ENCODE measurements around the gene TMSB15B.
"Not testable (repeated sequence)": the region's sequence is repeated elsewhere in the genome, so short reads cannot be mapped to it uniquely, and the experiment has no call there.

The TMSB15B gene

DNA sequence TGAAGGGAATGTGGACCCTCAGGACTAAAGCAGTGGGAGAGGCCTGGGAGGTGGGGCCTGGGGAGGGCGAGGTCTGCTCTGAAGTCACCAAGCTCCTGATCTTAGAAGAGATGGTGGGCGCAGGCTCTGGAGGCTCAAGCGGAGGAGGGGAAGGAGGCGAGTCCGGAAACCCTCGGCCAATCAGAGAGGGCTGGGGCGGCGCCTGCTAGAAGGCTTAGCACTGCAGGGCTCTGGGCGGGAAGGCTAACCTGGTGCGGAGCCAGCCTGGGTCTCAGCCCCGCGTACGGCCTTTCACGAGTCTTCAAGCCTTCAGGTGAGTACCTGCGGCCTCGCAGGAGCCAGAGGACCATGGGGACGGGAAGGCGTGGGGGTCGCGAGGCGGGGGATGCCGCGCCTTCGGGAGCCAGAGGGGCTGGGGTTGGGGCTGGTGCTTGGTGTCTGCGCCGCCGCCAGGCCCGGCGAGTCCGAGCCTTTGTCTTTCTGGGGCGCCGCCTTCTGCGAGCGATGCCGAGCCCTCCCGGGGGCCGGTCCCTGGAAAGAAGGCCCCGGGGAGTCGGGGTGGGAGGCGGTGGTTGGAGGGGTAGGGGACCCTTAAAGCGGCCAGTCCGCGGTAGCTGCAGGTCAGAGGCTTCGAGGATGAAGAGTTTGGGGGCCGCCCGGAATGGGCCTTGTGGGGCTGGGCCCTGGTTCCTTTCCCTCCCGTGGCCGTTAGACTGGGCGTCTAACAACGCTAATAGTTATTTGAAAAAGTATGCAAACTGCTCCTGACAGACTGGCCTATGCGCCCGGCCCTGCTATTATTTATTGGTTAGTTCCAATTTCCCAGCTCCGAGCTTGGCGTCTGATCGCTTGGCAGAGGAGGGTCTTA is at the start of gene TMSB15B:
TMSB15B (plus strand) TSS at position 217 of the 868 bp plus-strand sequence.
- not testable (repeated sequence) for DNase-seq (ENCODE audit: low read depth)

DNA sequence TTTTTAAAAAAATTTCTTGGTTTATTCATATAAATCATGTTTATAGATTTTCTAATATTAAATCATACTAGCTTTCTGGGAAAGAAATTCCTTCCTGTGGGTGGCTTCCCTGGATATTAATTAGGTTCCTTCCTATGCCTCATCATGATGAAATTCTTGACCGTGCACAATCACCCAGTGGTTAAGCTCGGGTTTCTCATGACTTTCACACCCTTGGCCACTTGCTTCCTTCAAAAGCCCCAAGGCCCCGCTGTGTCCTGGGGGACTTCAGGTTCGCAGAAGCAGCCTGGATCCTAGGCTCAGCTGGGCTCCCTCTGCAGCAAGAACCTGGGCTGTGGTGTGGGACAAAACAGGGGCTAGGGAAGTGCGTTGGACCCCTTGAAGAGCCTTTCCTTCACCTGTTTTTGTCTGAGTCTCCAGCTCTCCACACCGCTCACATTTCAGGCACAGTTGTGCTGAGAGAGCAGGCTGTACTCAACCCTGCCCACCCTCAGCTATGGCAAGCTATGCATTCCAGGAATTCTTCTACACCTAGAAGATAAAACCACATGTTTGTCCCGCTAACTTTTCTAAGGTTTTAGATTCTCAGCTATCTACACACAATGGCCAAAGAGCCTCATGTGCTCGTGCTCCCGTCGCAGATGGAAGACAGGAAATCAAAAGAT is 48.9 kb upstream of the TMSB15B start:
- no peak for DNase-seq (ENCODE audit: low read depth)

DNA sequence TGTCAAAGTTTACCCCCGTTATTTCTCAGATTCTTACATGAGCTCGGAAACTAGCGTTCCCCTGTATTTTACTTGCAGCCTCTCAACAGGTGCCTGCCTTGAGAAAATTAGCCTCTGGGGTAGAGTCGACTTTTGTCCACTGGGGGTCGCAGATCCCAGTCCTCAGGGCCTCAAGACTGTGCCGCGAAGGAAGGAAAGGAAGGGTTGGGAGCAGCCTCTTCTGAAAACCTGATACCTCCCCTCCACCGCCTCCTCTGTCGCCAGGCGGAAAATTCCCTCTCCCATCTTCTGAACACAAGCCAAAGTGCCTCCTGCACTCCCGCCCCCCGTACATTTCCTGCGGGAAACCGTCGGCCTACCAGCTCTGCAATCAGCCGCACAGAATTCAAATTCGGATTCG is 44.4 kb upstream of the TMSB15B start:
- no peak for DNase-seq (ENCODE audit: low read depth)

DNA sequence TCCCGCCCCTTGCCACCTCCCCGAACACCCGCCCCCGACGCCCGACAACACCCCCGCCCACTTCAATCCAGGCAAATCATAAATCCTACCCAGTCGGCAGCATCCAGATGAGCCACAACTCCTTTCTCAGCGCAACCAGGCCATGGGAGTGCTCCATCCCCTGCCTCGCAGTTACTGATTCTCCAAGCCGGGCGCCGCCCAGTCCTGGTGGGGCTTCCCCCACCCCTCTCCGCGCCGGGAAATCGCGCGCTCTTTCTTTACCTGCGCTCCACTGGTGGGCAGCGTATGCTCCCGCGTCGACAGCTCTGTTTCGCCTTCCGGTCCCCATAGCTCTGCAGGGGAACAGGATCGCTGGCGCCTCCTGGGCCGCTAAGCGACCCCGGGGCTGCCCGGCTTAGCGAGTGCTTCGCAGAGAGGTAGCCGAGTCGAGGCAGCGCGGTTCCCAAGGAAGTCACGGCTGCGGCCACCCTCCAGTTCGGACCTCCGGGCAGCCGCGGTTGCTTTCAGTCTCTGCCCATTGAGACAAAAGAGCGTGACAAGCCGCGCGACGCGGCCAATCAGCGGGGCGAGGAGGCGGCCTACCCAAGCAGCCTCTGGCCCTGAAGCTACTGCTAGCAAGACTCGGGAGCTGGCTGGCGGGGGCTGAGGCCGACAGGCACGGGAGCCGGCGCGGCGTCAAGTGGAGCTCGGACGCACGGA is 43.7 kb upstream of the TMSB15B start:
- DNase-seq (ENCODE audit: low read depth), result no peak

DNA sequence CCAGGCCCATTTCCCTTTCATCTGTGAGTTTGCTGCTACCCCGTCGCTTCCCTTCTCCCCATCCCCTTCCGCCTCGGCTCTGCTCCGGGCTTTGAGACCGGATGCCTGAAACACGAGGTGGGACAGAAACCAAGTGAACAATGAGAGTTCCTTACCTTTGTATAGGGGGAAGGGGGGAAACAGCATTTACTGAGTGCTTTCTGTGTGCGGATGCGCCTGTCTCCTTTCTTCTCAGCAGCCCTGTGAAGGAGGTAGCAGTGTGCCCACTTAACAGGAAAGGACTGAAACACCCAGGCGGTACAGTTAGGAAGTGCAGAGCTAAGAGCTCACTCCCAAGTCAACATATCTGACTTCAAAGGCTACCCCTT is 43.2 kb upstream of the TMSB15B start:
- no peak for DNase-seq (ENCODE audit: low read depth)

DNA sequence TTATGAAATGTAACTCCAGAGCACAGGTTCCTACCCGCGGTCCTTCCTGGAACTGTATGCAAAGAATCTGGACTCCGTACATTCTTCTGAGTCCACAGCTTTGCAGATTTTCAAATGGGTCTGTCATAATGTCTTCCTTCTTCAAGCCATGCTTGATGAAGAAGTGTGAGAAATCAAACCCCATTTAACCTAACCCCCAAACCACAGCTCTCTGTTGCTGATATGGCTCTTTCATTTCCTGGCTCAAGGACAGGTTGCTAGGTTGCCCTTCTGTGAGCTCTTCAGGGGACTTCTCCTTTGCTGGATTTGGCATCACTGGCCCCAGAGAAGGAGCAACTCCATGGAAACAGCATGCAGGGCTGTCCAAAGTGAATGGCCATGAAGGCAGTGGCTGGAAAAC is 41.9 kb upstream of the TMSB15B start:
- not testable (repeated sequence) for DNase-seq (ENCODE audit: low read depth)

DNA sequence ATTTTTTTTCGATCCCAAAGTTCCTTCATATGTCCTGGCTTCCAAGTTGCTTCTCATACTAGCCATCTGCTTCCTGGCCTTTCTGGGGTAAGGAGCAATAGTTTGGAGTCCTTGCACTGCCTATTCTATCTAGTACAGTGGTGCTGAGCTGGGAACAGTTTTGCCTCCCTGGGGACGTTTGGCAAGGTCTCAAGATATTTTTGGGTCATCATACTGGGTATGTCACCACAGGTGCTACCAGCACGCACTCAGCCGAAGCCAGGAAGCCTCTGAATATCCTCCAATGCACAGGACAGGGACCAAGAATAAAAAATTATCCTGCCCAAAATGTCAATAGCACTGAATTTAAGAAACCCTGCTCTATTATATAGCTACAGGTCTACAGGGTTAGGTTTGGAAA is 35.4 kb upstream of the TMSB15B start:
- DNase-seq (ENCODE audit: low read depth), result no peak

DNA sequence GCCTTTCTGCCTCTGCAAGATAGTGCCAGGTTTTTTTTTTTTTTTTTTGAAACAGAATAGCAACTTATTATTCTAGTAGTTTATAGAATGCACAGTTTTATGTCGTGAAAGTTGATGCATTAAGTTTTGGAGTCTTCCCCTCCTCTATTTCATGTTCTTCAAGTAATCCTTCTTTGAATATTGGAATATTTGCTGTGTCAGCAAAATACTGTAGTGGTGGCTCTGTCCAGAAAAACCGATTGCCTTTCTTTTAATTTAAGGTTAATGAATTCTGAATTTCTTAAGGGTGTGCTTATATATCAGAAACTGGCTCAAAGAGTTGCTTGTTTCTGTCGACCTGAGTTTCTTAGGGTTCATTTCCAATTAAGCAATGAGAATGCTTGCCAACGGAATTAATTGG is 34.8 kb upstream of the TMSB15B start:
- no peak for DNase-seq (ENCODE audit: low read depth)

DNA sequence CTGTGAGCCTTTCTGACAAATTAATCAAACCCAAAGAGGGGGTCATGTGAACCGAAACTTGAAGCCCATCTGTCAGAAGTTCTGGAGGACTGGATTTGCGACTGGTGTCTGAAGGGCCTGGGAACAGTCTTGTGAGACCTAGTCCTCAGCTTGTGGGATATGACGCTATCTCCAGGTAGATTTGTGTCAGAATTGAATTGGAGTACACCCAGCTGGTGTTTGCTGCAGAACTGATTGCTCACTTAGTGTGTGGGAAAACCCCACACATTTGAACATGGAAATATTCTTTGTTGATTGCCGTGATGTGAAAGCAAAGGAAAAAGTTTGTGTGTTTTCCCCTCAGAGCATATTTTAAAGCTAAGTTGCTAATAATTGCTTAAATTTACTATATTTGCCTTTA is 30.3 kb upstream of the TMSB15B start:
- DNase-seq (ENCODE audit: low read depth), result no peak

DNA sequence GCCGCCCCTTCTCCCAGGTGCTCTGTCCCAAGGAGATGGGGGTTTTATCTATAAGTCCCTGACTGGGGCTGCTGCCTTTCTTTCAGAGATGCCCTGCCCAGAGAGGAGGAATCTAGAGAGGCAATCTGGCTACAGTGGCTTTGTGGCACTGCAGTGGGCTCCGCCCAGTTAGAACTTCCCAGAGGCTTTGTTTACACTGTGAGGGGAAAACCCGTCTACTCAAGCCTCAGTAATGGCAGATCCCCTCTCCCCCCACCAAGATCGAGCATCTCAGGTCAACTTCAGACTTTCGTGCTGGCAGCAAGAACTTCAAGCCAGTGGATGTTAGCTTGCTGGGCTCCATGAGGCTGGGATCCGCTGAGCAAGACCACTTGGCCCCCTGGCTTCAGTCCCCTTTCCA is 22.2 kb upstream of the TMSB15B start:
- not testable (repeated sequence) for DNase-seq (ENCODE audit: low read depth)

DNA sequence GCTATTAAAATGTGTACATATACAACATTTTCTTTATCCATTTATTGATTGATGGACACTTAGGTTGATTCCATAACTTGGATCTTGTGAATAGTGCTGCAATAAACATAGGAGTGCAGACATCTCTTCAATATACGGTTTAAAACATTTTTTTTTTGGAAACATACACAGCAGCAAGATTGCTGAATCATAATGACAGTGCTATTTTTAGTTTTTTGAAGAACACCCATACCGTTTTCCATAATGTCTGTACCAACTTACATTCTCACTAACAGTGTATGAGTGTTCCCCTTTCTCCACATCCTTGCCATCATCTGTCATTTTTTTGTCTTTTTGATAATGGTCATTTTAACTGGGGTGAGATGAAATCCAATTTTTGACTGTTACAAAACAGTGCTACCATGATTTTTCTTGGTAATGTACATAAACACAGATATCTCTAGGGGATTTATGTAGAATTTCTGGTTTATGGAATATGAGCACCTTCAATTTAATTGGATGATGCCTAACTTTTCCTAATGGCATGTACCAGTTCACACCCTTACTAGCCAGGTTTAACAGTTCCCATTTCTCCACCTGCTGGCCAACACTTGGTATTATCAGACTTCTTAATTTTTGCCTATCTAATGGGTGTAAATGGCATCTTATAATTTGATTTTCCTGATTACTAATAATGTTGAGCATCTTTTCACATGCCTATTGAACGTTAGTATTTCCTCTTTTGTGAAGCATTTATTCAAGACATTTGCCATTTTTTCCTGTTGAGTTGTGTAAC is 21.0 kb upstream of the TMSB15B start:
- DNase-seq (ENCODE audit: low read depth), result no peak

DNA sequence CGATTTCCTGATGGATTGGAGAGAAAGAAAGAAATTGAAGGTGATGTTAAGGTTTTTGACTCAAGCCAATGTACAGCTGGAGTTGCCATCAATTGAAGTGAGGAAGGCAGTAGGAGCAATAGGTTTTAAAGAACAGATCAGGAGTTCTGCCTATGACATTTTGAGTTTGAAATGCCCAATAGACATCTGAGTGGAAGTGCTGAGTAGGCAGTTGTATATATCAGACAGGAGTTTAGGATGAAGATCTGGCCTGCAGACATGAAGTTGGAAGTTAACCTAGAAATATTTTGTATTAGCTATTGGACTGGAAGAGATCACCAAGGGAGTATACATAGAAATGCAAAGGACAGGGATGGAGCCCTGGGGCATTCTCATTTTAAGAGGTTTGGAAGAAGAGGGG is 12.9 kb upstream of the TMSB15B start:
- DNase-seq (ENCODE audit: low read depth), result no peak

DNA sequence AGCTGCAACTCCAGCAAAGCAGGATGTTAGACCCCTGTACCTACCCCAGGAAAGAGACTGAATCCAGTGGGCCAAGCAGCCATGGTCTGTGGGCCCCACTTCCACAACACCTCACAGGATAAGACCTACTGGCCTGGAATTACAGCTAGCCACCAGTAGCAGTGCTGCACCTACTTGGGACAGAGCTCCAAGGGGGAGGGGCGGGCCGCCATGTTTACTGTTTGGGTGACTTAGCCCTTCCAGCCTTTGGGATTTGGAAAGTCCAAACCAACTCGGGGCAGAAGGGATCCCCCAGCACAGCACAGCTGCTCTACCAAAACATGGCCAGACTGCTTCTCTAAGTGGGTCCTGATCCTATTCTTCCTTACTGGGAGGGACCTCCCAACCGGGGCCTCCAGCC is 9.1 kb upstream of the TMSB15B start:
- DNase-seq (ENCODE audit: low read depth), result no peak

DNA sequence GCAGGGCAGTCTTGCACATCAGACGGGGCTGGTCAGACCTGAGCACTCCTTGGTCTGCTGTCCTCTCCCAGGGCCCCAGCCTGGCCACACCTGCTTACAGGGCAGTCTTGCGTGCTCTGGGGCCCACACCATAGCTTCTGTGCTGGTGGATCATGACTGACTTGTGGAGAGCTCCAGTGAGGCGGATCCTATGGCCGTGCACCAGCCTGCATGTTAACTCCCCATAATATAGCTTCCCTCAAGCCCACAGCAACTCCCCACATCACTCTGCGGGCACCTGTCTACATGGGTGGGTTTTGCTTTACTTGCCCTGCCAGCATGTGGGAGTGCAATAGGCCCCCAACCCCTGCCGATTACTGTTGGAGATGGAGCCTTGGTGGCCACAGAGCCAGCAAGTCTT is 8.2 kb upstream of the TMSB15B start:
- DNase-seq (ENCODE audit: low read depth), result no peak

DNA sequence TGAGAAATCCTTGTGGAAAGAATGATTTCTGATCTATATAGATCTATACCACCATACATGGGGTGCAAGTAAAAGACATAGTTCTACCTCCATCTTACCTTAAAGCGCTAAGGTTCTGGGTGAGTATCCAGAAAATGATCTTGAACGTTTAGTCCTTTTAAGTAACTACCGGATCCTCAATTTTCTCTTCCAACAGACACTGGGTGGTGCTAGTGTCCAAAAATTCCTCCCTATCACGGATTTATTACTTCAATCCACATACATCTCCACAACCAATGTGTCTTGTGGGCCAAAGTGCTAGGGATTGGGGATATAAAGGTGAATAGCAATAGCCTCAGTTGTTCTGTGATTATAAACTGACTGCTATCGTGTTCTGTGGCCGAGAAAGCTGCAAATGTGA is 1.8 kb upstream of the TMSB15B start:
- DNase-seq (ENCODE audit: low read depth), result not testable (repeated sequence)

DNA sequence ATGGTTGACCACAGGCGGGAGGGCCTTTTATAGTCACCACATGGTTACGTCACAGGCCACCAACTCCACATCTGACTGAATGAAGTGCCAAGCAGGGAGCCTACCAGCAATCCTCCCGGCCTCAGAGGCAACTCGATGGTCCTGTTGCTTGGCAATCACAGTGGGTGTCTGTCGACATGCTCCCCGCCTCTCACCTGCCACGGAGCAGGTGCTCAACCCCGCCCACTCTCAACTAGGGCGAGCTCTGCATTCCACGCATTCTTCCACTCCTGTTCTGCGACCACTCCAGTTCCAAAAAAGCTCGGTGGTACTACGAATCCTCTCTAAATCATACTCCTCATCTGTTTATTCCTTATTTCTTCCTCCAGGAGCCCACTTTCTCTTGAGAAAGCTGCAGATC is 21.1 kb downstream of the TMSB15B start:
- not testable (repeated sequence) for DNase-seq (ENCODE audit: low read depth)

DNA sequence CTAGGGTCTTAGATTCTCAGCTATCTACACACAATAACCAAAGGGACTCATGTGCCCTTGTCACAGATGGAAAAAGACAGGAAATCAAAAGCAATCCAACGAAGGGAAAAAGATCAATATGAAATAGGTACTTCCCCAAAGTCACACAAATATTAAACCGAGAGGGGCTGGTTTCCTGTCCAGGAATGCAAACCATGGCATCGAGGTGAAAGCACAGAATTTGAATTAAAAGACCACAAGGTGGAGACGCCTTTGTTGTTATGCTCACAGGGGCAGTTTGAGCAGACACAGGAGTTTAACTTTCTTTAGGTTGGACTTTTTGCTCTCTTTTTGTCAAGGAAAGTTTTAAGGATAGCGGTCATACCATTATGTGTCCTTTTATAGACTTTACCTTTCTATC is 36.8 kb downstream of the TMSB15B start:
- DNase-seq (ENCODE audit: low read depth), result no peak

DNA sequence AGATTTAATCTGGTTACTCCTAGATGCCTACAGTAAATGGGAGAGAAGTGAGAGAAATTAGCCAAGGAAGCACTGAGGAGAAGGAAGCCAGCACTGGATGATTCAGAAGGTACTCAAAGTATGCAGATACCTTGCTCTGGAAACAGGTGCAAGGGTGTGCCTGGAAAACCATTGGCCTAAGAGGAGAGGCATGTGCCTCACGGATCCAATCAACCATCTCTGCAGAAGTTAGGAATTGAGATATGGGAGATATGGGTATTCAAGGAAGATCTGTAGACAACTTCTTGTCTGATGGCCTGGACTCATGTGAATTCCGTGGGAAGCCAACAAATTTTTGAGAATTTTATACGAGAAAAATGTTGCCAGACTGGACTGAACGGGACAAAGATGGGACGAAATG is 46.4 kb downstream of the TMSB15B start:
- DNase-seq (ENCODE audit: low read depth), result no peak

DNA sequence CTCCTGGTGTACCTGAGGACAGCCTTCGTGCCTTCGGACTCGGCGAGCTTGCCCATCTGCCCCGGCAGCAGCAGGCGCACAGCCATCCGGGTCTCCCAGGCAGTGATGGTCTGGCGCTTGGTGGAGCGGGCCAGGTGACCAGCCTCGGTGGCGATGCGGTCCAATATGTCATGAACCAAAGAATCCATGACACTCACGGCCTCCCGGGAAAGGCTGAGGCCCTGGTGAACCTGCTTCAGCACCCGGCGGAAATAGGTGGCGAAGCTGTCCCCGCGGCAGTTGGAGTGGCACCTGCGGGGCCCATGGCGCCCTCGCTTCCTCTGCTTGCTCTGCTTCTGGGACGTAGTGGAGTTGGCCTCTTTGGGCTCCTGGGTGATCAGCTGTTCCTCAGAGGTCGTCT is 50.7 kb downstream of the TMSB15B start:
- no peak for DNase-seq (ENCODE audit: low read depth)

DNA sequence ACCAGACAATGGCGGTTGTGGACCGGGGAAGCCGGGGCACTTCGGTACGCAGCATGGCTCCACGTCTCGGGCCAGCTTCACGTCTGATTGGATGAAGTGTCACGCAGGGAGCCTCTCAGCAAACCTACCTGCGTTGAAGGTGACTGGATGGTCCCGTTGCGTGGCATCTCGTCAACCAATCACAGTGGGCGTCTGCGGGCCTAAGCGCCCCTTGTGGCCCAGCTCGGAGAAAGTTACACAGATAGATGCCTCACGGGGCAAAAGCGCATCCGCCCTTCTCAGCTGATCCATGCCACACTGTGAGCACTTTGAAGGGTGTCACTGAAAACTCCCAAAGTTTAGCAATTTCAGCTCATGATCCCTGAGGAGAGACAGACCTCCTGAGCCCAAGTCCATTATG is 51.2 kb downstream of the TMSB15B start, which contains the start of gene H2BW1:
H2BW1 (minus strand) TSS at position 103 of the 400 bp plus-strand sequence. CDS start 132 bp downstream, outside the sequence.
- DNase-seq (ENCODE audit: low read depth), result no peak

DNA sequence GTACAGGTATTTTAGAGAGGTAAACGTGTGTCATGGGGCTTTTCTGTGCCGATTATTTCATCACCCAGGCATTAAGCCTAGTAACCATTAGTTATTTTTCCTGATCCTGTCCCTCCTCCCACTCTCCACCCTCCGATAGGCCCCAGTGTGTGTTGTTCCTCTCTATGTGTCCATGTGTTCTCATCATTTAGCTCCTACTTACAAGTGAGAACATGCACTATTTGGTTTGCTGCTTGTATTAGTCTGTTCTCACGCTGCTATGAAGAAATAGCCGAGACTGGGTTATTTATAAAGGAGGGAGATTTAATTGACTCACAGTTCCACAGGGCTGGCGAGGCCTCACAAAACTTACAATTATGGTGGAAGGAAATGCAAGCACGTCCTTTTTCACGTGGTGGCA is 53.1 kb downstream of the TMSB15B start:
- DNase-seq (ENCODE audit: low read depth), result not testable (repeated sequence)

All from CMK (cell line).